NCI-H2196 (cell line): ENCODE results near the gene RPN1.
"Not testable (repeated sequence)": the region's sequence is repeated elsewhere in the genome, so short reads cannot be mapped to it uniquely, and the experiment has no call there.

Experiments used
- DNase-seq: peaks from one replicate; lab custom pipeline; 2025; ENCODE audit not compliant: unreplicated experiment; lab: John Stamatoyannopoulos, UW

The RPN1 gene

DNA sequence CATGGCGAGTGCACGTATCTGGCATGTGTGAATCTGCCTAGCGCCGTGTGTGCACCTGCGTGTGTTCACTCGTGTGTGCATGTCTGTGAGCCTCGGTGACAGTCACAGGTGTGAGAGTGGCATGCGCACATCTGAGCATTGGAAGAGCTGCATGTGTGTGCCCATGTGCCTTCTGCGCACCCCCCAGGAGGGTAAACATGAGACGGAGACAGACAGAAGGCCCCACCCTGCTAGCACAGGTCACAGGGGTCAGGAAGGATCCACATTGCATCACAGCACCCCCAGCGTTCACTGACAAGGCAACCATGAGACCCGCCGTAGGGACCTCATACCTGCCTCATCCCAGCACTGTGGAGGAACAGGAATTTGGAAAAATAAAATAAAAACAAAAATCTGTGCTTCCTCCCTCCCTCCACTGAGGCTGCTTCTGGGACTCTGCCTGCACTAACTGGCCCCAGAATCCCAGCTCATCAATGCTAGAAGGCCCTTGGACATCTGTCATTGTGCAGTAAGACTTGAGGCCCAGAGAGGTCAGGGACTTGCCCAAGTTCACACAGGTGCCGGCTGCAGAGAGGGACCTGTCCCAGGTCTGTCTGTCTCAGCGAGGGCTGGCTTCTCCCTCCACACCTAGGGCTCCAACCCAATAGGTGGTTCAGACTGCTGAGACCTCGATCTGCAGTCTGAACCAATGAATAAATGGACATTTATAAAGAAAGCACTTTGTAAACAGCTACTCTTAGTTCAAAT is 37.4 kb downstream of the RPN1 start:
- DNase-seq: no peak

DNA sequence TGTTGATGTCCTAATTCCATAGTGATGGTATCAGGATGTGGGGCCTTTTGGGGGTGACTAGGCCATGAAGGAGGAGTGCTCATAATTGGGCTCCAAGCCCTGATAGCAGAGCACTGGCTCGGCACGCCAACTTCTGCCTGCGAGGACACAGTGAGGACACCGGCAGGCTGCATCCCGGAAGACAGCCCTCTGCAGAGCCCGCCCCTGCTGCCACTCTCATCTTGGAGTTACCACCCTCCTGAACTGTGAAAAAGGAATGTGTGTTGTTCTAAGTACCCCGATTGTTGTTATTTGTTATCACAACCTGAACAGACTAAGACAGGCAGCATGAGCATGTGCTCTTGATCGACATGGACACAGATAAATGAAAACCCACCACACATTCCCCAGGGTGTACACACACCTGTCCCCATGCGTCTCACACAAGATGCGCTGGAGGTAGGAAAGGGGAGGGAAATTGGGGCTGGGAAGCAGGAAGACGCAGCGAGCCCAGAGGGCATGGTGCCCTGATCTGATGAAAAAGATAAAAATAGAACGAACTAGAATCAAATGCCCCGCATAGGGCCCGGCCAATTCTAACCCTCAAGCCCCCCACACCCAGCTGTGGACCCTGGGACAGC is 40.1 kb downstream of the RPN1 start:
- DNase-seq: no peak

DNA sequence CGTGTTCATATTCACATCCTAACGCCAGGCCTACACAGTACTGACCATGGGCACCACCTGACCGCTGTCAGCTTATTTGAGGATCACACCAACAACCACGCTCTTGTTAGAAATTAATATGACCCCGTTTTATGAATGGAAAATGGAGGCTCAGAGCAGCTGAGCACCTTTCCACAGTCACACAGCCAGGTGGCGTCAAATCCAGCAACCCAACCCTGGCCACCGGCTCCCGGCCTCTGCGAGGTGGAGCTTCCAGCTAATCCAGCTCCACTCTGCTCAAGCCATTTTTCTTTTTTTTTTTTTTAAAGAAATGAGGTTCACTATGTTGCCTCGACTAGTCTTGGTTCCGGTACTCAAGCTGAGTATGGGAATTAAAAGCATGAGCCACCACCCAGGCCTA is 41.3 kb downstream of the RPN1 start:
- DNase-seq: no peak

GRCh38 chr3:128607710-128608048 is 42.9 kb downstream of the RPN1 start:
- no peak for DNase-seq

- DNase-seq: no peak
These were observed 44.5 kb downstream of the RPN1 start for GRCh38 chr3:128606094-128606493.

DNA sequence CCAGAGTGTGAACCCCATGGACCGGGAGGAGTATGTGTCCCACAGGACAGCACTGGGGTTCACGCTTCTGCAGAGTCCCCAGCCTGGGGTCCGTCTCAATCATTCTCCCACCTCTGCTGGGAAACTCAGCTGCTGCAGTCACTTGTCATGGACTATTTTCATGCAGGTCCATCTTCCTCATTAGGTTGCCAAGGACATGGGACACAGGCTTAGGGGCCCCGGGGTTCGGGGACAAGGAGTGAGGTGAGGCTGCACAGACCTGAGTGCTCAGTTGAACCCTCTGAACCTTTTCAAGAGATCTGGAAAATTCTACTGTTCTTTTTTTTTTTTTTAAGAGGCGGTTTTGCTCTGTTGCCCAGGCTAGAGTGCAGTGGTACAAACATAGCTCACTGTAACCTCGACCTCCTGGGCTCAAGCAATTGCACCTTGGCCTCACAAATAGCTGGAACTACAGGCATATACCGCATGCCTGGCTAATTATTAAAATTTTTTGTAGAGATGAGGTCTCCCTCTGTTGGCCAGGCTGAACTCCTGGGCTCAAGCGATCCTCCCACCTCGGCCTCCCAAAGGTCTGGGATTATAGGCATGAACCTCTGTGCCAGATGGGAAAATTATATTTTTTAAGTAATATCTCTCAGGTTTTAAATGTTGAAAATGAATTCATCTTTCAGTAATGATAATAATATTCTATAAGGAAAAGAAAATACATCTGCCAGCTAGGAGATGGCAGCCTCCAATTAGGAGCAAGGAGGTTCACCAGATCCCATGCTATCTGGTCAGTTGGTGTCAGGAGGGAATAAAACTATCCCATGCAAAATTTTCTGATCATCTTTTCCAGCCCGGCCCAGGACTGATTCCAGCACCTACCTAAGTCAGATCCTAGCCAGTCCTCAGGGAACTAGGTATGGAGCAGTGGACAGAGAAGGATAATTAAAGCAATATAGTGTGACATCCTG is 45.2 kb downstream of the RPN1 start:
- no peak for DNase-seq

DNA sequence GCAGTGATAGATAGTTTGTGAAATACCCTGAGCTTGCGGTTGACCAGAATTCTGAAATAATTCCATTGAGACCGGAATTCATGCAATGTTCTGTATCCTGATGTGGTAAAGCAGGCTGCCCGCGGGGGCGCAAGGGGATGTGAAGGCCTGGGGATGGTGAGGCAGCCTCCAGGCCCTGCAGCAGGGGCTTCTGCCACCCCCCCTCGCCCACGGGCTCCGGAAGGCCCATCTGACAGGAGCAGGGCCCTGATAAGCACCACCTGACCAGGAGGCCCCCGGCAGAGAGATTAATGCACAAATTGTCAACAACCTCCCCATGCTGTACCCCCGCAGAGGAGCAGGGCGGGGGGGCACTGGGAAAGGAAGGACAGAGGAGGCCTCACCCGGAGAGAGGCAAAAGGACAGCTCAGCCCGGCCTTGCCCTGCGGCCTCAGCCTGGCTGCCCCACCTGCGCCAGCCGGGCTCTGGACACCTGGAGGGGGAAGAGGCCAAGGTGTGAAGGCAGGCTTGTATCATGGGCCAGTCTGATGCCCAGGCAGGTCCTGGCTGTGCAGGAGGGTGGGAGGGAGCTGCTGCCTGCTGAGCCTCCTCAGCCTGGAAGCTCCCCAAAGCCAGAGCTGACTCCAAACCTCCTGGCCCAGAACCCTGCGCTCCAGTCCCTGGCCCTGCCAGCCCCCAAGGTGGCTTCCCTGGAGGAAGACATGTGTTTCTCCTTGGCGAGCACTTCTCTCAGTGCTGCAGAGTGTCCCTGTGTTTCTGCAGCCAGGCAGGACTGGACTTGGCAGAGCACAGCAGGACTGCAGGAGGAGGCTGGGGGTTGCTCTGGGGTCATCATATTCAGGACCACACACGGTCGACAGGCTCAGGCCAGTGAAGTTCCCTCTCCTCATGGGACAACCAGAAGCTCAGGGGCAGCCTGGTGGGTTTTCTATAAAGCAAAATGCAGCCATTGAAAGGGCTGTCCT is 46.5 kb downstream of the RPN1 start:
- DNase-seq: no peak

GRCh38 chr3:128603313-128603712 is 47.3 kb downstream of the RPN1 start:
- no peak for DNase-seq

DNA sequence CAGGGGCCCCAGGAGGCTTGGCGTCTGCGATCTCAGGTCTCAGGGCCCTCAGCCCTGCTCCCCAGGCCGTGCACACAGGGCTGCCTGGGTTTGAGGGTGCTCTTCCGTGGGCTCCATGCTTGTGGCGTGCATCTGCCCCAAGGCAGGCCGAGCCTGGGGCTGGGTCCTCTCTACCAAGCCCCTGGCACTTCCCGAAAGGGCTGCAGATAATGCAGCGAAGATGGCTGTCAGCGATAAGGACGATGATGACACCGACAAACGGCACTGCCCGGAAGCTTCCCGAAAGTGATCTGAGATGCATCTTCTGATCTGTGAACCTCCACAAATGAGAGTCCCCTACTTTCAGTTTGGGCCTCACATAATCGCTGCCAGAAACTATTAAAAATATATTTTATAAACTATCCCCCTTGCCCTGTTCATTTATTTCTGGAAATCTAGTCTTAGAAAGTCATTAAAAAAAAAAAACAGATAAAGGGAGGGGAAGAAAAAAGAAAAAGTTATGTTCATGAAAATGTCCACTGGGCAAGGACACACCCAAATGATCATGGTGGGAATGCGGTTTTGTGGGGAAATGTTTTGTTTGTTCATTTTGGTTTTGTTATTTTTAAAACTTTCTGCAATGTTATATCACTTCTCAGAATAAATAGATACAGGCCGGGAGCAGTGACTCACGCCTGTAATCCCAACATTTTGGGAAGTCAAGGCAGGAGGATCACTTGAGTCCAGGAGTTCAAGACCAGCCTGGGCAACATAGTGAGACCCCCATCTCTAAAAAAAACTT is 51.5 kb downstream of the RPN1 start:
- no peak for DNase-seq

DNA sequence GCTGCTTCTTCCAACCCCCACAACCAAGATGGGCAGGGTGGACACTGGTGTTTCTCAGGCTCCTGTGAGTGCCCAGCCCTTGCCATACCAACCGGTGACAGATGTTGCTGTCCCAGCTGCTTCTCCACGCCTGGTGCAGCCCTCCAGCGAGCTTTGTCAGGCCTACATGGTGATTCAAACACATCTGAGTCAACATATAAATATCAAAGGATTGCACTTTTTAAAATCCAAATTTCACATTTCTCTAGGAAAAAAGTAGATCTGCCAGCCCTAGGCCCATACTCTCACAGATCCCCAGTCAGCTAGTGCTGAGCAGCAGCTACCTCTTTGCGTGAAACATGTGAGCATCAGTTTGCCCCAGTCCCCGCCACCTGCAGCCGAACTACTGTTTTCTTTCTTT is 52.7 kb downstream of the RPN1 start:
- no peak for DNase-seq

- no peak for DNase-seq
These were observed 57.8 kb downstream of the RPN1 start for GRCh38 chr3:128592864-128593263.

GRCh38 chr3:128591738-128592426 is 58.7 kb downstream of the RPN1 start:
- no peak for DNase-seq

- DNase-seq: no peak
These were observed 59.7 kb downstream of the RPN1 start for GRCh38 chr3:128590948-128591347.

DNA sequence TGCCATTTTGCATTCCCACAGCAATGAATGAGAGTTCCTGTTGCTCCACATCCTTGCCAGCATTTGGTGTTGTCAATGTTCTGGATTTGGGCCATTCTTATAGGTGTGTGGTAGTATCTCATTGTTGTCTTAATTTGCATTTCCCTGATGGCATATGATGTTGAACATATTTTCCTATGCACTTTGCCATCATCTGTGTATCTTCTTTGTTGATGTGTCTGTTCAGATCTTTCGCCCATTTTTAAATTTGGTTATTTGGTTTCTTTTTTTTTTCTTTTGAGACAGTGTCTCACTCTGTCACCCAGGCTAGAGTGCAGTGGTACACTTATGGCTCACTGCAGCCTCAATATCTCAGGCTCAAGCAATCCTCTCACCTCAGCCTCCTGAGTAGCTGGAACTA is 60.6 kb downstream of the RPN1 start:
- DNase-seq: not testable (repeated sequence)

DNA sequence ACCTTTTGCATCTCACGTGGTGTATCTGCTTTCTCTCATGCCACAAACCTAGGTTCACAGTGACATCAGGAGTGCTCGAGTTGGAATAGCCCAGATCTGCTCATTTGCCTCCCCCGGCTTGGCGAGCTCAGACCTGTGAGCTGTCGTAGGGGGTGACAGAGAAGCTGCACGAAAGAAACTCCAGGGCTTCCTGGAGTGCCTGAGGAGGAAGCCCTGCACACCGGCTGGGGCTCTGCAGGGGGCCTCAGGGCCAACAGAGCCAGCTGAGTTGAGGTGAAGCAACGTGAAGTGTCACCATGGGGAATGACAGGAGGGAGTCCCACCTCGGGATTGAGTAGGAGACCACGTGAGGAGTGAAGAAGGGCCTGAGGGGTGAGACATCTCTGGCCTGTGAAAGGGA is 62.5 kb downstream of the RPN1 start:
- no peak for DNase-seq

DNA sequence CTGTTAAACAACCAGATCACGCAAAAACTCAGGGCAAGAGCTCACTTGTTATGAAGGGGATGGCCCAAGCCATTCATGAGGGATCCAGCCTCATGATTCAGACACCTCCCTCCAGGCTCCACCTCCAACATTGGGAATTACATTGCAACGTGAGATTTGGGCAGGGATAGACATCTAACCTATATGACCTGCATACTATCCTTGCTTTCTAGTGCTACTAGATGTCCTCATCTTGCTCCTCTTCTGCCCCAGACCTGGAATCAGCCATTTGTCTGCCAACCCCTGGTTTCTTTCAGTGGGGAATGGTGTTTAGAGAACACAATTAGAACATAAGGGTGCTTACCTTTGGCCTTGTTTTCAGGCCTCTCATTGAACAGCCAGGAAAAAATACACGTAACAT is 63.2 kb downstream of the RPN1 start:
- no peak for DNase-seq

GRCh38 chr3:128586932-128587331 is 63.7 kb downstream of the RPN1 start:
- not testable (repeated sequence) for DNase-seq

DNA sequence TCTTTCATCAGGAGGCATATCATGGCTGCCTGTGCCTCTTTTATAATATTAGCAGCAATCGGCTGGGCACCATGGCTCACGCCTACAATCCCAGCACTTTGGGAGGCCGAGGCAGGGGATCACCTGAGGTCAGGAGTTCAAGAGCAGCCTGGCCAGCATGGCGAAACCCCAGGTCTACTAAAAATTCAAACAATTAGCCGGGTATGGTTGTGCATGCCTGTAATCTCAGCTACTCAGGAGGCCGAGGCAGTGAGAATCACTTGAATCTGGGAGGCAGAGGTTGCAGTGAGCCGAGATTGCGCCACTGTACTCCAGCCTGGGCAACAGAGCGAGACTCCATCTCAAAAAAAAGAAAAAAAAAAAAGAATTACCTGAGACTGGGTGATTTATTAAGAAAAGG is 64.2 kb downstream of the RPN1 start:
- DNase-seq: not testable (repeated sequence)

DNA sequence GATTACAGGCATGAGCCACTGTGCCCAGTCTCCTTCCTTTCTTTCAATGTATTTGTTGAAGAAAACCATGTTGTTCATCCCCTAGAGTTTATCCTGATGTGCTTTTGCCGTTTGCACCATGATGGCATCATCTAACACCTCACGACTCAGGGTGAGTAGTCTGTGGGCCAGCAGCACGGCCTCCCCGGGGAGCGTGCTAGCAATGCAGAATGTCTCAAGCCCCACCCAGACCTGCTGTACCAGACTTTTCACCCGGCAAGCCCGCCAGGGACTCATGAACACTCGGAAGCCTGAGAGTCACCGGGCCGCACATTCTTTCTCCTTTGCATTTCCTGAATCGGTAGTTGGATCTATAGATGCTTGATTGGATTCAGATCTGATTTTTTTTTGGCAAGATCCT is 64.6 kb downstream of the RPN1 start:
- no peak for DNase-seq
